ENCODE data around the gene EIPR1.

DNA sequence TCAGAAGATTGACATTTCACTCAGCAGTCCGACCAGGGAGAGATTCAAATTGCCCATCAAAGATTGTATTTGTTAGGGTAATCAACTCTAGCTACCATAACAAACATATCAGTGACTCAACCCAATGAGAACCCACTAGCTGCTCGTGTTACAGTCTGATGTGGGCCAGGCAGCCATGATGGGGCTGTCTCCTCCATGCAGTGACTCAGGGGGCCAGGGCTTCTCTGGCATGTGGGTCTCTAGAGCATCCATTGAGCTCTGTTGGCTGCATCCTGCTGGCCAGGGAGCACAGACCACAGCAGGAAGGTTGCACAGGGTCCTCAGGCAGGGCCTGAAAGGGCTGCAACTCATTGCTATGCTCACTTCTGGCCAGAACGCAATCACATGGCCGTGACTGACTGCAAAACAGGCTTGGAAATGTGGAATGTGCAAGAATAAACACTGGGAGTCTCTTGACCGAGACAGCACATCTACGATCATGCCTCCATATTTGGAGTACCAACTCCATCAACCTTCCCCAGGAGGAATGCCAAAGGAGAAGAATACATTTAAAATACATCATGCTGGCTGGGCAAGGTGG lies 216.8 kb downstream of the EIPR1 start:
- TF ChIP-seq MAZ (IDR thresholded peaks at IDR 0.05; ENCODE audit: borderline replicate concordance, low read depth, low read length) (no peak), POLR2A (IDR thresholded peaks at IDR 0.05; ENCODE audit: low read depth, low read length) (no peak), CEBPB (IDR thresholded peaks at IDR 0.05; ENCODE audit: low read depth, low read length) (no peak), BHLHE40 (IDR thresholded peaks at IDR 0.05; ENCODE audit: low read depth, low read length) (no peak), SMC3 (IDR thresholded peaks at IDR 0.05; ENCODE audit: low read depth, low read length) (no peak), RAD21 (IDR thresholded peaks at IDR 0.05; ENCODE audit: low read length) (no peak), NFE2L2 (IDR thresholded peaks at IDR 0.05; ENCODE audit: low read depth, low read length) (no peak)
- TF ChIP-seq, protein P1, sequence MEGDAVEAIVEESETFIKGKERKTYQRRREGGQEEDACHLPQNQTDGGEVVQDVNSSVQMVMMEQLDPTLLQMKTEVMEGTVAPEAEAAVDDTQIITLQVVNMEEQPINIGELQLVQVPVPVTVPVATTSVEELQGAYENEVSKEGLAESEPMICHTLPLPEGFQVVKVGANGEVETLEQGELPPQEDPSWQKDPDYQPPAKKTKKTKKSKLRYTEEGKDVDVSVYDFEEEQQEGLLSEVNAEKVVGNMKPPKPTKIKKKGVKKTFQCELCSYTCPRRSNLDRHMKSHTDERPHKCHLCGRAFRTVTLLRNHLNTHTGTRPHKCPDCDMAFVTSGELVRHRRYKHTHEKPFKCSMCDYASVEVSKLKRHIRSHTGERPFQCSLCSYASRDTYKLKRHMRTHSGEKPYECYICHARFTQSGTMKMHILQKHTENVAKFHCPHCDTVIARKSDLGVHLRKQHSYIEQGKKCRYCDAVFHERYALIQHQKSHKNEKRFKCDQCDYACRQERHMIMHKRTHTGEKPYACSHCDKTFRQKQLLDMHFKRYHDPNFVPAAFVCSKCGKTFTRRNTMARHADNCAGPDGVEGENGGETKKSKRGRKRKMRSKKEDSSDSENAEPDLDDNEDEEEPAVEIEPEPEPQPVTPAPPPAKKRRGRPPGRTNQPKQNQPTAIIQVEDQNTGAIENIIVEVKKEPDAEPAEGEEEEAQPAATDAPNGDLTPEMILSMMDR (conservative IDR thresholded peaks at IDR 0.05; ENCODE audit: low read depth, low read length), result no peak
- TF ChIP-seq, protein P2, sequence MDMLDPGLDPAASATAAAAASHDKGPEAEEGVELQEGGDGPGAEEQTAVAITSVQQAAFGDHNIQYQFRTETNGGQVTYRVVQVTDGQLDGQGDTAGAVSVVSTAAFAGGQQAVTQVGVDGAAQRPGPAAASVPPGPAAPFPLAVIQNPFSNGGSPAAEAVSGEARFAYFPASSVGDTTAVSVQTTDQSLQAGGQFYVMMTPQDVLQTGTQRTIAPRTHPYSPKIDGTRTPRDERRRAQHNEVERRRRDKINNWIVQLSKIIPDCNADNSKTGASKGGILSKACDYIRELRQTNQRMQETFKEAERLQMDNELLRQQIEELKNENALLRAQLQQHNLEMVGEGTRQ (IDR thresholded peaks at IDR 0.05; ENCODE audit: low read depth, low read length), result no peak

Measured in IMR-90 (cell line).